Activated CD4-positive, alpha-beta T cell treated with anti-CD3 and anti-CD28 coated beads for 48 hours (primary cell): ENCODE measurements around the gene LRFN2.

Experiments
- DNase-seq: peaks from one replicate; pipeline ENCODE4 v3.0.0-alpha.2; 2020

LRFN2 gene

GRCh38 chr6:40541556-40542174 is 45.5 kb downstream of the LRFN2 start:
- DNase-seq = no peak

- no peak for DNase-seq
Measured at GRCh38 chr6:40540790-40541189, 46.4 kb downstream of the LRFN2 start.

- no peak for DNase-seq
Measured at GRCh38 chr6:40539853-40540252, 47.3 kb downstream of the LRFN2 start.

- no peak for DNase-seq
Measured at GRCh38 chr6:40538556-40538955, 48.6 kb downstream of the LRFN2 start.

- DNase-seq = no peak
Measured at GRCh38 chr6:40537446-40537845, 49.7 kb downstream of the LRFN2 start.

- DNase-seq = no peak
Measured at GRCh38 chr6:40536442-40536841, 50.7 kb downstream of the LRFN2 start.

GRCh38 chr6:40535819-40536380 is 51.3 kb downstream of the LRFN2 start:
- DNase-seq = no peak

GRCh38 chr6:40535110-40535818 is 51.9 kb downstream of the LRFN2 start:
- no peak for DNase-seq

- no peak for DNase-seq
Measured at GRCh38 chr6:40532349-40533000, 54.7 kb downstream of the LRFN2 start.

GRCh38 chr6:40529919-40530318 is 57.2 kb downstream of the LRFN2 start:
- DNase-seq = no peak

- DNase-seq = no peak
Measured at GRCh38 chr6:40529040-40529439, 58.1 kb downstream of the LRFN2 start.

- DNase-seq = no peak
Measured at GRCh38 chr6:40528051-40528450, 59.1 kb downstream of the LRFN2 start.

- DNase-seq = no peak
Measured at GRCh38 chr6:40526036-40526435, 61.1 kb downstream of the LRFN2 start.

GRCh38 chr6:40524797-40525585 is 62.2 kb downstream of the LRFN2 start:
- DNase-seq = no peak

- no peak for DNase-seq
Measured at GRCh38 chr6:40523505-40524172, 63.5 kb downstream of the LRFN2 start.

GRCh38 chr6:40521496-40521895 is 65.7 kb downstream of the LRFN2 start:
- no peak for DNase-seq

- DNase-seq = no peak
Measured at GRCh38 chr6:40520678-40521077, 66.5 kb downstream of the LRFN2 start.

GRCh38 chr6:40520084-40520483 is 67.1 kb downstream of the LRFN2 start:
- DNase-seq = no peak

- no peak for DNase-seq
Measured at GRCh38 chr6:40517654-40518053, 69.5 kb downstream of the LRFN2 start.

- no peak for DNase-seq
Measured at GRCh38 chr6:40516429-40516828, 70.7 kb downstream of the LRFN2 start.

GRCh38 chr6:40512340-40512739 is 74.8 kb downstream of the LRFN2 start:
- DNase-seq = no peak

- no peak for DNase-seq
Measured at GRCh38 chr6:40511884-40512283, 75.3 kb downstream of the LRFN2 start.

- DNase-seq = no peak
Measured at GRCh38 chr6:40510442-40510841, 76.7 kb downstream of the LRFN2 start.
